Medulla oblongata (tissue), 1 donor: ENCODE measurements around the gene FOXP1.

Experiments used
- DNase-seq: peaks from one replicate; pipeline ENCODE4 v3.0.0-alpha.2; 2015; ENCODE audit errors: extremely low spot score

FOXP1 gene

DNA sequence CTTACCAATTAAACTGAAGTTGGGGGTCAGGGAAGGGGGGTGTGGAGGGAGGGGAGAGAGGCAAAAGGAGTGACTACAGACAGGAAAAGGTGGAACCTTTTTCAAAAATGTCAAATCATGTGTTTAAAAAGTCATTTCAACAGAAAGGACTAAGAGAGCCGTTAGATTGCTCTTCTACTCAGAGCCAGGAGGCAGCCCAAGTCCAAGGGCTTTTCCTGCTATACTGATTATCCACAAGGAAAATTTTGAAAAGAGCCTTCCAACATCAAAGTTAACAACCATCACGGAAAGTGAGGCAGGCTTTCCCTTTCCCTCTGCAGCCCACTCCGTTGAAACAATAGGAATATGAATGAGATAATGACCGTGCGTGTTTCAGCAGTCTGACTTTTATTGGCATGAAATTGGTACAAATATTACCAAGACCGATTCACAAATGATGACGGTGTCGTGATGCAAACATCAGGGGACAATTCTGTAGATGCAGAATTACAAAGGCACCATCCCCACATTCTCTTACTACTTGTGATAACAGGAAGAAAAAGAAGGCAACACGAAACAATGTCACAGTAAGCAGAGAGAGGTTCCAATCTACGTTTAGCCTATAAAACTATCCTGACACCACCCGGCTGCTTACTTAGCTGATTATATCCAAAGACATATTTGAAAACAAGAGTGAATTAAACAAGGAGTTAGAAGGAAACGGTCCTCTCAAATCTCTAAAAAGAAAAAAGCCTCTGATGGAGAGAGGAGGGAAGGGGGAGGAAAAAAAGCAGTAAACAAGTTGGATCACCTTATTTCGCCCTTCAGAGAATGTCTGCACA lies 453.7 kb downstream of the FOXP1 start:
- DNase-seq = peak; percentile 54

- DNase-seq = peak; percentile 33
Measured at GRCh38 chr3:71128961-71129360, 454.6 kb downstream of the FOXP1 start.

- DNase-seq = no peak
Measured at GRCh38 chr3:71127844-71128243, 455.7 kb downstream of the FOXP1 start.

- peak; percentile 16 for DNase-seq
Measured at GRCh38 chr3:71127052-71127831, 456.3 kb downstream of the FOXP1 start.

DNA sequence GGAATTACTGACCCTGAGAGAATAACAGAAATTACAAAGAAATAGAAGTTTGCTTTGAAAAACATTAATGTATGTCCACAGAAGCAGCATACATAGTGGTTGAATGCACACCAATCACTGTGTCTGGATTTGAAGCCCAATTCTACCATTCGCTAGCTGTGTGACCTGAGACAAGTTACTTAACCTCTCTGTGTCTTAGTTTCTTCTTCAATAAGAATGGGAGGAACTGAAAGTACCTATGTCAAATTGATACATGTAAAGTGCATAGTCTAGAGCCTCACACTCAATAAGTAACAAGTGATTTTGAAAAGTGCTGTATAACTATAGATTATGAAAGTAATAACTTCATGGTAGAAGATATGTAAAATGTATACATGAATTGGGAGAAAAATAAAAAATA lies 457.8 kb downstream of the FOXP1 start:
- DNase-seq = no peak

DNA sequence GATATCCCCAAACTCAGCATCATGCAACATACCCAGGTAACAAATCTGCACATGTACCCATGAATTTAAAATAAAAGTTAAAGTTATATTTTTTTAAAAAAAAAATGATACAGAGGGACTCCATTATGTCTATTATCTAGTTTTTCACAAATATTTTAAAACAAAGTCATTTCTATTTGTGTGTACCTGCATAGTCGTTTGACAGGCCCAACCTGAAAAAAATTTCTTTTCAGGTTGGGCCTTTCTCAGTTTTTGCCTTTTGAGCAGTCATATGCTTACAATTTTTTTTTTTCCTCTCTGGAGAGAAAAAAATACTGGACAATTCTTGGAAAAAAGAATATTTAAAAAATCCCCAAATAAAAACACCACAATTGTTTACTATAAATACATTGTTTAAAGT lies 459.5 kb downstream of the FOXP1 start:
- DNase-seq = no peak

GRCh38 chr3:71122641-71123040 lies 460.9 kb downstream of the FOXP1 start:
- no peak for DNase-seq

DNA sequence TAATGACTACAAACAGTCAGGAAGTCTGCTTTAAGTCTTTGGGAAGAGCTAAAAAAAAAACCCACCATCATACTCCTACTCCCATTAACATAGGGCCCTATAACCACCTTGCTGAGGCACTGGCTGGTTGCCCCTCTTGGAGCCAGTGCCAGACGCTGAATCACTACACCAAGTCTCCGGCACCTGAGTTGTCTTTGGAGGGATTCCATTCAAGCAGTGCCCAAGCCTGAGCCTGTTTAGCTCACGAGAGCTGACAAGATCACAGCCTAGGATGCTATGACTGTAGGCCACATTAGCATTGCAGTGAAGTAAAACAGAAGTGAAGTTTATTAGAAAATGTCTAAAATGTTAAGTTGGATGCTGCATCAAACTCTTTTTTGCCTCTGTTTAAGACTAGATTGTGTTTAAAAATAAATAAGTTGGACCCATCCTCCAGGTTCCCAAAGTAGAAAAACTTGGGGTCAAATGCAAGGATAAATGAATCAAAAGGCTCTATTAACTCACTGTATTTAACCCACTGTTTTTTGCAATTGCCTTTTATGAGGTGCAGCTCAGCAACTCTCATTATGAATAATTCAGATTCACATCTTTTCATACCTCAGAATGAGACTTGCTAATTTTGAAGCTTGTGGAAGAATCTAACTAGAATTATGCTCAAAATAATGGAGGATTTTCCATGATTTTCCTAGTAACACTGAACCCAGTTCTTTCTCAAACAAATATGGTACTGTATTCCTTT lies 461.9 kb downstream of the FOXP1 start:
- DNase-seq = no peak

- DNase-seq = no peak
Measured at GRCh38 chr3:71120012-71120411, 463.5 kb downstream of the FOXP1 start.

- DNase-seq = no peak
Measured at GRCh38 chr3:71119171-71119570, 464.4 kb downstream of the FOXP1 start.

DNA sequence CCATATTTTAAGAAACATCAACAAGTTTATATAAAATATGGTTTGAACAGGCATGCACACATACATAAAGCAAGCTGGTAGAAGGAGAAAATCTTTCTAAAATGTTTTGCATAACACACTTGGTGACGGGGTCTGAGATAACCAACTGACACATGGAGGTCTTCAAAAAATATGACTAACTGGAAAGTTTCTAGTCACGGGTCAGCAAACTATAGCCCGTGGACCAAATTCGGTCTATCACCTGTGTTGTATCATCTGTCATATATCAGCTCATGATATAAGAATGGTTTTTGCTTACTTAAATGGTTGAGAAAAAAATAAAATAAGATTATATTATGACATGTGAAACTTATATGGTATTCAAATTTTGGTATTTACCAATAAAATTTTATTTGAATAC lies 465.1 kb downstream of the FOXP1 start:
- no peak for DNase-seq

DNA sequence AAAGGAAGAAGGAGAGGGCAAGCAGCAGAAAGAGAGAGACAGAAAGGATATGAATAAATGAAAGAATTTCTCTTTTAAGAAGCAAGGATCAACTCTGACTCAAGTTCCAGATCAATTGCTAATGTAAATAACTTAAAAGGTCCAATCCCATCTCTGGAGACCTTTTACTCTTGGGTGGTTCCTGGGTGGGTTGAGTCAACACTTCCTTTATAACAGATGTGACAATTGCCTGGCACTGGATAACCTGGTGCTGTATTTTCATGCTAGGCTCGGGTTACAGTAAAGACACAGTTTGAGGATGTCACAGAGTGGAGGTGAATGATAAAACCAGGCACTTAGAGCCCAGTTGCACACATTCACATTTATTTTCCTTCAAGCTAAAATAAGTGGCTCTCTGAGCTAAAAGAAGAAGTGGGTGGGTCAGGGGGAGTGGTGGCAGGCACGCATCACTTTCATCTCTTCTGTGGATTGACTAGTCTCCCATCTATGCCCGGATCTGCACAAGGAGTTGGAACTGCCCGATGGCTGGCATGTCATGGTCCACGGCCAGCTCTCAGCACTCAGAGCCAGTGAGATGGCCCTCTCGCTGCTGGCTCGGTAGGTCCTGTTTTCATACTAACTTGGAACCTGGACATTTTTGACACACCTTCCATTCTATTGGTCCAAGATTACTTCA lies 465.8 kb downstream of the FOXP1 start:
- no peak for DNase-seq

GRCh38 chr3:71114610-71115009 lies 468.9 kb downstream of the FOXP1 start:
- DNase-seq = no peak

DNA sequence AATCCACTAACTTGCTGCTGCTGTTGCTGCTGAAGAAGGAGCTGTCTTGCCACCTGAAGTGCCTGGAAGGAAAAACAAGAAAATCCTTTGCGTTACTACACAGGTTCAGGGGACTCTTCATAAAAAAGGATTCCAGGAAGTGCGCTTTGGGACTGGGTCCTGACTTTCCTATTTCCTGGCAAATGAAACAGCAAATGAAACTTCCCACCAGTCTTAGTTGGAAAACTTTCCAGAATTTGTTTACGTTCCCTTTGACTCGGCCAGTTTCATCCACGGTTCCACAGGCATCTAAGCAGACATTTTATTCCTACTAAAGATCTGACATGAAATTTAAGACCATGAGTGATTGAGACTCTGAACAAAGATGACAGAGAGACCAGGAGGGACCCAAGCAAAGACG lies 471.0 kb downstream of the FOXP1 start:
- DNase-seq = no peak

DNA sequence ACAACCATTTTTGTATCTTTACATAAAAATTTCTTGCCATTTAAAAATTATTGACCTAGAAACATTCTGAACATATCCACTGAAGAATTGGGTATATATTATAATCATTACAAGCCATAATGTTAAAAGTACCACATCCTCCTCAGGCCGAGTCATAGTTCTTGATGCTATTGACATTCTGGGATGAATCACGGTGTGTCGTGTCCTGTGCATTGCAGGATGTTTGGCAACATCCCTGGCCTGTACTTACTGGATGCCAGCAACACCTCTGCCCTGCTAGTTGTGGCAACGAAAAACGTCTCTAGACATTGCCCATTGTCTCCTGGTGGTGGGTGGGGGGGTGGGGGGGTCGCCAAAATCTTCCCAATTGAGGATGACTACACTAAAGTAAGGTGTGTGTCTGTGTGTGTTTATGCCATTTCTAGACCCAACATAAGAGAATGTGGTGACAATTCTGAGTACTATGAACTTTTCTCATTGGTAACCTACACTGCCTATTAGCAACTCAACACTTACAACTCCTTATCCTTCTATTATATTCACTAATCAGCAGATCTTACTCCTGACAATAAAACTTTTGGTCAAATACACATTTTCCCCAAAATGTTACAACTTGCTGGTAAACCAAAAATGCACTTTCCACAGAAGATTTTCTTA lies 471.6 kb downstream of the FOXP1 start:
- no peak for DNase-seq

- no peak for DNase-seq
Measured at GRCh38 chr3:71110385-71111222, 472.9 kb downstream of the FOXP1 start.

DNA sequence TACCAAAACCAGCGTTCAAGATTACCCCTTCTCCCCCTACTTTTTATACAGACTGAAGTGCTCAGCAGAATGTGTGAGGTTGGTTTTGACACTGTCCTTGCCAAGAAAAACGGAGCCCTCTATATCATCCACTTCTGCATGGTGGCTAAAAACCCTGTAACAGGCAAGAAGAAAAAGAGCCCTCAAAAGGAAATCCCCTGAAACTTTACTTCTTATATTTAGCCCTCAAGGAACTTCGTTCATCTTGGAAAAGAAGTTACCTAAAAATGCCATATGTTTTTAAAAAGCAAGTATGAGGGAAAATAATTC lies 473.6 kb downstream of the FOXP1 start:
- no peak for DNase-seq

- DNase-seq = no peak
Measured at GRCh38 chr3:71109241-71109976, 474.1 kb downstream of the FOXP1 start.

- no peak for DNase-seq
Measured at GRCh38 chr3:71107926-71108325, 475.6 kb downstream of the FOXP1 start.

GRCh38 chr3:71104976-71105375 lies 478.6 kb downstream of the FOXP1 start:
- DNase-seq = no peak
